Activated CD4-positive, CD25-positive, alpha-beta regulatory T cell treated with anti-CD3 and anti-CD28 coated beads, Interleukin-2, amount 50 U/mL, for 16 hours (primary cell): ENCODE results near the gene FIP1L1.

Source experiments
- DNase-seq: peaks from one replicate; pipeline ENCODE4 v3.0.0-alpha.2; 2020; ENCODE audit warnings: low read depth, low spot score

FIP1L1 gene

GRCh38 chr4:53501561-53501960, 124.1 kb downstream of the FIP1L1 start:
- no peak for DNase-seq

- no peak for DNase-seq
These were observed 124.7 kb downstream of the FIP1L1 start for GRCh38 chr4:53502094-53502493.

GRCh38 chr4:53505947-53506346, 128.5 kb downstream of the FIP1L1 start:
- no peak for DNase-seq

GRCh38 chr4:53507058-53507457, 129.6 kb downstream of the FIP1L1 start:
- DNase-seq = no peak

- DNase-seq = no peak
These were observed 130.3 kb downstream of the FIP1L1 start for GRCh38 chr4:53507671-53508286.

GRCh38 chr4:53508446-53508845, 131.0 kb downstream of the FIP1L1 start:
- DNase-seq = no peak

GRCh38 chr4:53510321-53510720, 132.9 kb downstream of the FIP1L1 start:
- DNase-seq = no peak
